ENCODE results near the gene F7. TPM values are rescaled to one million over a fixed set of nuclear protein-coding genes. Genes with fewer than 3 reads are reported as not detected.
"Not testable (repeated sequence)": the region's sequence is repeated elsewhere in the genome, so short reads cannot be mapped to it uniquely, and the experiment has no call there.

Gene F7
- total RNA-seq, 4 donors from 2014 or later = not detected

- no peak for TF ChIP-seq CTCF (IDR thresholded peaks at IDR 0.05)
- no peak for TF ChIP-seq POLR2A (IDR thresholded peaks at IDR 0.05)
- no peak overlapping the region for H3K4me3 ChIP-seq (replicated peaks in 1 of 3)
- WGBS, 2 donors = 78 to 79% methylated on average over 25 to 27 of the region's 27 CpGs
- H3K27ac ChIP-seq = no peak overlapping the region
- intact Hi-C loops (cut with DNase I) = no loop called here
- peaks cover 37 to 44% of the 10 kb centered on the region in 2 donors for H3K36me3 ChIP-seq
- DNase-seq = no peak
- peaks cover 7 to 12% of the 10 kb centered on the region in 2 donors for H3K4me1 ChIP-seq
- H3K27me3 ChIP-seq = no peaks in the 10 kb centered on the region
- no peaks in the 10 kb centered on the region for H3K9me3 ChIP-seq
Measured at GRCh38 chr13:113078902-113079780, 26.4 kb upstream of the F7 start.

- intact Hi-C loops (cut with DNase I); H3K27ac ChIP-seq; H3K27me3 ChIP-seq; H3K9me3 ChIP-seq; H3K4me3 ChIP-seq (replicated peaks in 1 of 3); DNase-seq: not testable (repeated sequence)
- Histone ChIP-seq H3K4me1 (peaks cover 7 to 14% of the 10 kb centered on the region in 2 donors), H3K36me3 (peaks cover 32 to 40% of the 10 kb centered on the region in 2 donors)
- 73 to 76% methylated on average over 9 of the region's 9 CpGs for whole genome bisulfite sequencing, 2 donors
Measured at GRCh38 chr13:113079781-113080080, 25.9 kb upstream of the F7 start.

- TF ChIP-seq CTCF (IDR thresholded peaks at IDR 0.05) (no peak), POLR2A (IDR thresholded peaks at IDR 0.05) (no peak)
- Histone ChIP-seq H3K9me3 (no peaks in the 10 kb centered on the region), H3K36me3 (peaks cover 25 to 39% of the 10 kb centered on the region in 2 donors), H3K27ac (no peak overlapping the region), H3K4me3 (replicated peaks in 1 of 3) (no peak overlapping the region), H3K4me1 (peaks cover 7 to 14% of the 10 kb centered on the region in 2 donors), H3K27me3 (no peaks in the 10 kb centered on the region)
- intact Hi-C loops (cut with DNase I) = no loop called here
- WGBS, 2 donors = 83 to 100% methylated on average over 5 to 8 of the region's 18 CpGs
- no peak for DNase-seq
Measured at GRCh38 chr13:113080361-113080831, 25.2 kb upstream of the F7 start.

GRCh38 chr13:113080901-113081521, 24.6 kb upstream of the F7 start:
- Histone ChIP-seq H3K27ac (no peak overlapping the region), H3K4me1 (peaks cover 7 to 14% of the 10 kb centered on the region in 2 donors), H3K4me3 (replicated peaks in 1 of 3) (no peak overlapping the region), H3K27me3 (no peaks in the 10 kb centered on the region), H3K36me3 (peaks cover 19 to 35% of the 10 kb centered on the region in 2 donors), H3K9me3 (no peaks in the 10 kb centered on the region)
- no peak for TF ChIP-seq POLR2A (IDR thresholded peaks at IDR 0.05)
- no peak for TF ChIP-seq CTCF (IDR thresholded peaks at IDR 0.05)
- WGBS, 2 donors = 83 to 99% methylated on average over 14 to 15 of the region's 25 CpGs
- no peak for DNase-seq
- intact Hi-C loops (cut with DNase I) = no loop called here

- H3K4me3 ChIP-seq (replicated peaks in 1 of 3) = no peak overlapping the region
- no peak for DNase-seq
- peaks cover 6 to 29% of the 10 kb centered on the region in 2 donors for H3K36me3 ChIP-seq
- WGBS, 2 donors = 87 to 95% methylated on average over 20 to 23 of the region's 26 CpGs
- H3K9me3 ChIP-seq = no peaks in the 10 kb centered on the region
- H3K27me3 ChIP-seq = no peaks in the 10 kb centered on the region
- H3K27ac ChIP-seq = peak overlapping the region in 1 of 3 donors; percentile 61
- intact Hi-C loops (cut with DNase I) = no loop called here
- peaks cover 7 to 14% of the 10 kb centered on the region in 2 donors for H3K4me1 ChIP-seq
- no peak for TF ChIP-seq POLR2A (IDR thresholded peaks at IDR 0.05)
- no peak for TF ChIP-seq CTCF (IDR thresholded peaks at IDR 0.05)
Measured at GRCh38 chr13:113082198-113083021, 23.2 kb upstream of the F7 start.

All from thyroid gland (tissue), 4 donors.